NCI-H1105 treated with DMSO at 0.1 percent for 48 hours (cell line): ENCODE results near the gene ZC3HAV1.
"Not testable (repeated sequence)": the region's sequence is repeated elsewhere in the genome, so short reads cannot be mapped to it uniquely, and the experiment has no call there.

Source experiments
- DNase-seq: peaks from one replicate; lab custom pipeline; 2025; lab: John Stamatoyannopoulos, UW

ZC3HAV1 gene

DNA sequence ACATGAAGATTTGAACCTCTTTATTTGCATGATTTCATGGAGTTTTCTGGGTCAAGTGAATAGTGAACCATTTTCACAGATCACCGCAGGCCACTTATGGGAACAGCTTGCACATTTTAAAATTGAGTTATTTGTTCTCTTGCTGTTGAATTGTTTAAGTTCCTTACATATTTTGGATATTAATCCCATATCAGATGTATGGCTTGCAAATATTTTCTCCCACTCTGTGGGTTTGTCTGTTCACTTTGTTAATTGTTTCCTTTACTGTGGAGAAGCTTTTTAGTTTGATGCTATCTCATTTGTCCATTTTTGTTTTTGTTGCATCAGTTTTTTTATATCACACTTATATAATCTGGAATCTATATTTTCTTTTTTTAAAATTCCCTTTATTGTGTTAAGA, 59.6 kb downstream of the ZC3HAV1 start:
- DNase-seq: no peak

DNA sequence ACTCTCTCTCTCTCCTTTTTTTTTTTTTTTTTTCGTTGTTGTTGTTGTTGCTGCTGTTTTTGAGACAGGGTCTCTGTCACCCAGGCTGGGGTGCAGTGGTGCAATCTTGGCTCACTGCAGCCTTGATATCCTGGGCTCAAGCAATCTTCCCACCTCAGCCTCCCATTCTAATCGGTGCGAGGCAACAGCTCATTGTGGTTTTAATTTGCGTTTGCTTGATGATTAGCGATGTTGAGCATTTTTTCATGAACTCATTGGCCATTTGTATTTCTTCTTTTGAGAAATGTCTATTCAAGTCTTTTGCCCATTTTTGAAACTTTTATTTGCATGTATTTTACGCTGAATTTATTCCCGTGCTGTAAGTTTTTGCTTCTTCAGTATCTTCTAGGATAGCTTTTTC, 60.4 kb downstream of the ZC3HAV1 start:
- DNase-seq: no peak

DNA sequence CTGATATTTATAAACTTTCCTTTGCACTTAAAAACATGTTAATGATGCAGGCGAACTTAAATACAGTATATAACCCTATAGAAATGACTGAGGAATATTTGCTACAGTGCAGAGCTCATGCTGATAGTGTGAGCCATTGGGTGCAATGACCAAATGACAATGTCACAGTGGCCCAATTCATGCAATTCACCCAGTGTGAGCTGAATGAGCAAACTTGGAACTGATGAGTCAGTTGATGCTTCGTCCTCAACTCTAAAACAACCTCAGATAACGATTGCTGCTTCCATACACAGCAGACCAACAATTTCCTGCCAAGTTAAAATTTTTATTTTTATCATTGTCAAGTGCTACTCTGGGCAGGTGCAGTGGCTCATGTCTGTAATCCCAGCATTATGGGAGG, 61.5 kb downstream of the ZC3HAV1 start:
- DNase-seq: no peak

DNA sequence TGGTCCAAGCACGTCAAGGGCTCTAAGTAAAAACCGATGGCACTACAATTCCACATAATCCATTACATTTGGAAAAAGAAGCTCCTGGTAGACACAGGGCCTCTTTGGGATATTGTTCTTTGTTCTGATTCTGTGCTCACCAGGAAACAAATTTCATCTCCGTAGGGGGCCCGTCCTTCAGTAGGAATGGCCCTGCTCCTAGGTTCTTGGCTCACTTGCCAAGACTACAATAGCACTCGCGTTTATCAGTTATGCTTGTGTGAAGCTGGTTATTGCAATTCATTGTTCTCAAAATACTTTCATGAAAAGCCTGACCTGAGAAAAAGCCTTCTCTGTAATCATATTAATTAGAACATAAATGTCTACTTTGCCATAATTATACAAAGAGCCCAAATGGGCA, 63.4 kb downstream of the ZC3HAV1 start:
- DNase-seq: peak; percentile 95

DNA sequence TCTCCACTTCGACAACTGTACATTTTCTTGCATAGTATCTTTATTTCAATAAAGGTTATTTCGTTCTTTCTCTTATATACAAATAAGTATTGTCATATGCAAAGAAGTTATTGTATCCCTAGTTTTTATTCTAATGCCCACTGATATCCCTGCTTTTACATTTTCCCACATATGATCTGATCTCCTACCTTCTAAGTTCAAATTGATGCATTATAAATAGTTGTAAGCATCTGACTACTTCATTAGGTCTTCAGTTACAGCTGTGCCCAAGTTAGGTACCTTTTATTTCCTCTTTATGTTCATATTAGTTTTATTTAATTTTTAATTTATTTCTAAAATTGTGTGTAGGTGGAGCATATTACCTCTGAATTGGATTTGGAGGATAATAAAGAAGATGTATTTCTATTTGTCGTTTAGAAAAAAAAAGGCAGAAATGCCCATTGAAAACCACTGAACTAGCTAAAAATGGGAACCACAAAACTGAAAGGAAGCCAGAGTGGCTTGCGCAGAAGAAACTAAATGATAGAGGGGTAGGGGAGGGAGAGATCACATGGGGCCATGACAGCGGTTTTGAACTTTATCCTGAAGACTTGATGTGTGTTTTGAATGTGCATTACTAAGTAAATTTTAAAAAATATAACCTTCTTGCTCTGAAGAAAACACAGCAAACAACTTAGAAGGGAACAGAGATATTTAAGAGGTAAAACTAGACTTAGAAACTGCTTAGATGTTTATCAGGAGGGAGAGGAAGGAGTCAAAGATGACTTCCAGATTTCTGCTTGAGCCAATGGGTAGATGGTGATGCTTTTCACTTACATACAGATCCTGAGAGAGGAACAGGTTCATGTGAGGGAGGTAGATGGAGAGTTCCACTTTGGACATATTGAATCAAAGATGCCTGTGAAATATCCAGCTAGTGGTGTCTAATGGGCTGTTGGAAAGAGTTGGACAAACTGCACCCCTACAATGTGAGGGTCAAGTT, 64.4 kb downstream of the ZC3HAV1 start:
- no peak for DNase-seq

DNA sequence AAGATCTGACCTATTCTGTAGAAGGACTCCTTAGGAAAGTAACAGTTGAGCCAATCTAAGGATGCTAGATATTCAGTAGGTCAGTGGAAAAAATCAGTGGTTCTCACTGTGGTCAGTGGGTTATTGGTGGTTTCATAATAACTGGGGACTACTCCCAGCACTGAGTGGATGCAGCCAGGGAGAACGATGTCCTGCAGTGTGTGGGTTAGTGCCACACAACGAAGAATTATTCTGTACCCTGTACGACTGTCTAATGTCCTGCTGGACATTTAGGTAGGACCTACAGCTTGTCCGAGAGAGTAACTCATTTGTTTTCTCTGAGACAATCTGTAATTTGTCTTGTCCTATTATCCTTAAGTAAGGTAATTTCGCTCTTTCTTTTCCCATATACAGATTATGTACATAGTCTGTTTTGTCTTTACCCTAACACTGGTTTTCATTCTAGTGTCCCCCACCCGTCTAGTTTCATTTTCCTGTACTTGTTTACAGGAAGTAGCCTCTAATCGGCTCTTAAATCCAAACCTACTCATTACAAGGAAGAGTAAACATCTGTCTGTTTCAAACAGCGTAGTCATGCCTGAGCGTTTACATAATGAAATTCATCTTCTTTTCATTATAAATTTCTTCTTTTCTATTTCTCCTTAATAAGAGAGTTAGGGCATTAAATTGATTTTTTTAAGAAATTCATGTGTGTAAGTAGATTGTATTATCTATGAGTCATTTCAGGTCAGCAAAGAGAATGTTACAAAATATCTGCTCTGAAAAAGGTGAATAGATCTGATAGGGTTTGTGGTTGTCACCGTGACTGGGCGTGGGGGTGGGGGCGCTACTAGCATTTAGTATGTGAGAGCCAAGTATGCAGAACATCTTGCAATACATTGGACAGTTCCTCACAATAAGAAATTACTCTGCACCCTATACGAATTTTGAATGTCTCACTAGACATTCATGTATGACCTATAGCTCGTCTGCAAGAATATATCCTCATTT, 65.4 kb downstream of the ZC3HAV1 start:
- DNase-seq: peak; percentile 25

DNA sequence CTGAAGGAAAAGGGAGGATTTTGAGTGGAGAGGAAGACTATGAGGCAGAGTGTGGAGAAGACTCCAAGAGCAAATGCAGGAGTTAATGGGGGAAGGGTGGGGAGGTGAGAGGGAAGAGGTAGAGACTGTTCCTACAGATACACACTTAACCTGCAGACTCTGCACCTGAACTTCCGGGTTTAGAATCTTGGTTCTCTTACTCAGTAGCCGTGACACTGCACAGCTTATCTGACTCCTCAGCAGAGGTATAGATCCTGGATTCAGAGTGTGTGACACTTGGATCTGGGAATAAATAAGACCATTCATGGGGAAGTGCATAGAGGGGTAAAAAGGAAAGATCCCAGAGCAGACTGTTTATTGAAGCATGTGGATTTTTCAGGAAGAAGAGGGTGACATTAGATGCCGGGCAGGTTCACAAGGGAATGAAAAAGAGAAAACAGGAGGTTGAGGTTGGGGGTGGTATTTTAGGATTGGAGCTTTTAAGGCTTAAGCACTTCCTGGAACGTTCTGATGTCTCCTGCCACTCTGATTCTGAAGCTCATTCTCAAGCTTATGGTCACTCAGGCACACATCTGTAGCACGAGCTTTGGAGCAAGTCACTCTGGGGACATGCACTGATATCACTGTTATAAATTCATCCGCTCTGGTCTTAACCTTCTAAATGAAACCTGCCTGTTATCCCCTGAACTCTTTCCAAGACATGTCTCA, 68.0 kb downstream of the ZC3HAV1 start:
- DNase-seq: no peak

DNA sequence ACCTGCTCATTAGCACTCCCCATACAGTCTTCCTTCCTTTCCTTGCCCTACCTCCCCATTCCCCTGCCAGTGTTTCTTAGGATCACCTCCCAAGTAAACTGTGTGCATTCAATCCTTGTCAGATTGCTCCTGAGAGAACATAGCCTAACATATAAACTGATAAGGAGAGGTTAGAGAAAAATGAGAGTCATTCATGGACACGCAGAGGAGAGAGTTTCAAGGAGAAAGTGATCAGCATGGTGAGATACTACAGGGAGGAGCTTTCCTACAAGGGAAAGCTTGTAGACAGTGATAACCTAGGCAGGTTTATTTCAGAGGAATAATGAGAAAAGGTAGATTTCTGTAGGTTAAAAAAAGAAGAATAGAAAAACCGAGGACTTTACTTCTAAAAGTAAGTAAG, 70.8 kb downstream of the ZC3HAV1 start:
- DNase-seq: no peak

DNA sequence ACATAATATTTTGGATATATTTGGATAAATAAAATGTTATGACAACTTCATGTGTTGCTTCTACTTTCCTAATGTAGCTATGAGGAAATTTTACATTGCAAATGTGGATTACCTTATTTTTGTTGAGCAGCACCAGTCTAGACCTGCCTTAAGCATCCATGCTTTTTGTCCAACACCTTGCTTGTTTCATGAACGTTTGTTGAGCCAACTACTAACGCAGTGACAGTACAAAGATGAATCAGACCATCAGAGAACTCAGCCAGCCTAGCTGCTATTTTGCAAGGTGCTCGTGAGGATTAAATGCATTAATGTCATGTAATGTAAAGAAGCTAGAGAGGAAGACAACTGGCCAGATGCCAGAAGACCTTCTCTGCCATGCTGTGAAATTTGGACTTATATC, 72.6 kb downstream of the ZC3HAV1 start:
- DNase-seq: no peak

DNA sequence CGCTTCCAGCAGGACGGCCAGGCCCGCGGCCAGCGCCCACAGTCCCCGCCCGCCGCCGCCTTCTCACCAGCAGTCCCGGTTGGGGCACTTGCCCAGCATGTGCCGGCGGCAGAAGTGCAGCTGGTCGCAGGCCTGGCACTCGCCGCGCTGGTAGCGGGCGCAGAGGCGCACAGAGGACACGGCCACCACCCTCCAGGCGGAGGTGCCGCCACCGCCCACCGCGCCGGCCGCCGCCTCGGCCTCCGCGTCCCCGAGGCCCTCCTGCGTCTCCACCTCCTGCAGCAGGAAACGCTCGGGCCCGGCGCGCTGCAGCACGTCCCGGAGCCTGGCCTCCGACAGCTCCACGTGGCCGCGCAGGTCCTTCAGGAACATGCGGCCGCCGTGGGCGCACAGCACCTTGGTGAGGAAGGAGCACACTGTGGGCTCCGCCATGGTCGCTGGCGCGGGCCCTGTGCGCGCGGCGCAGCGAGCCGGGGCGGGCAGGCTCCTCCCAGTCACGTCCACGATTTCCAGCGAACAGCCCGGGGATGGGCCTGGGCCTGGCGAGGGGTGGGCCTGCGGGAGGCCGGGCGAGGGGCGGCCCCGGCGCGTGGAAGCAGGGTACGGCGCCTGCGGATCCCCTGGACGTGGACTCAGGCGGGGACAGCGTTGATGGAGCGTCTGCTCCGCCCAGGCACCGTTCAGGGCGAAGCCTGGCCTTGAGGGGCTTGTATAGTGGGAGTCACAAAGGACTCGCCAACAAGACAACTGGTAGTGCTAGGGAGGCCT, 73.8 kb downstream of the ZC3HAV1 start, which contains the start of gene ZC3HAV1L:
Gene ZC3HAV1L, minus strand, starts transcription at position 457 of the 768 bp plus-strand sequence. Its CDS starts 25 bp downstream, at position 432.
- DNase-seq: peak; percentile 57

DNA sequence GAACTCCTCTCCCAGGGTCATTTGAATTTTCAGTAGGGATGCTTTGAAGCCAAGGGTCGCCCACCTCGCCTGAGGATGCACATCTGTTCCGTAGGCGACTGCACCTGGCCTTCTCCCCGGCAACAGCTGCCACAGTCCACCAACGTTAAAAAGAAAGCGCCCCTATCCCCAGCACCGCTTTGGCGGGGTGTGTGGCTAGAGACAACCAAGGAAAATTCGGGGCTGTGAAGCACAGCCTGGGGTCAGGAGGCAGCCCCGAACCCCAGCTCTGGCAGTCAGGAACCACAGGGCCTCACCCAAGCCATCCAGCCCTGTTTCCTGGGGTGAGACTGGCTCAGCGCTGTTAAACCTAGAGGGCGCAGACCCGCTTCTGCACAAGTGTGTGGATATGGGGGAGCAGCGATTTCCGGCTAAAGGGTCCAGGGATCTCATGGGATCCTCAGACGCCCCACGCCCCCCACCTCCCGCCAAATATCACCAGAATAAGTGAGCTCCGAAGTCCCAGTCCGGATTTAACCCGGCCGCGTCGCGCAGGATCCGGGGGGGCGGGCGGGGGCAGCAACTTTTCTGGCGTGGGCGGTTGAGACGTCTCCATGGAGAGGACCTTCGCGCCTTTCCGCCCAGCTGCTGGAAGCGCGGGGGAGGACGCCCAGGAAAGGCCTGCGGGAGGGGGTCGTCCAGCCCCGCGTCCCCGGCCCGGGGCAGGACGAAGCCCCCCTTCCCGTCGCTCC, 74.5 kb downstream of the ZC3HAV1 start:
- DNase-seq: peak; percentile 33

DNA sequence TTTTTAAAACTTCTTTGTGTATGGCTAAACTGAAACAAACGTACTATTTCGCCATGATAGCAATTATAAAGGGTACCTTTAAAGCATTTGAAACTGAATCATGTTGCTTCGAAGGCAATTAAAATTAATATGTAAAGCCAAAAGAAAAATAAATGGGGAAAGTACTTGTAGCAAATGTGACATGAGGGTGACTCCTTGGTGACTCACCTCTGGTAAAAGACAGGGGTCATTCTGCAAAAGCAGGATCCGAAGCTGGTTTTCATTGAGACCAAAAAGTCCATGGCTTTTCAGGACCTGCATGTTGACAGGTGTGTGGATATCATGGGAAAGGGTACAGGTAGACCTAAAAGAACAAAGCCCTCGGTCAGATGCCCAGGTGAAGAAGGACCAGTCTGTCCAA, 75.2 kb downstream of the ZC3HAV1 start:
- no peak for DNase-seq

DNA sequence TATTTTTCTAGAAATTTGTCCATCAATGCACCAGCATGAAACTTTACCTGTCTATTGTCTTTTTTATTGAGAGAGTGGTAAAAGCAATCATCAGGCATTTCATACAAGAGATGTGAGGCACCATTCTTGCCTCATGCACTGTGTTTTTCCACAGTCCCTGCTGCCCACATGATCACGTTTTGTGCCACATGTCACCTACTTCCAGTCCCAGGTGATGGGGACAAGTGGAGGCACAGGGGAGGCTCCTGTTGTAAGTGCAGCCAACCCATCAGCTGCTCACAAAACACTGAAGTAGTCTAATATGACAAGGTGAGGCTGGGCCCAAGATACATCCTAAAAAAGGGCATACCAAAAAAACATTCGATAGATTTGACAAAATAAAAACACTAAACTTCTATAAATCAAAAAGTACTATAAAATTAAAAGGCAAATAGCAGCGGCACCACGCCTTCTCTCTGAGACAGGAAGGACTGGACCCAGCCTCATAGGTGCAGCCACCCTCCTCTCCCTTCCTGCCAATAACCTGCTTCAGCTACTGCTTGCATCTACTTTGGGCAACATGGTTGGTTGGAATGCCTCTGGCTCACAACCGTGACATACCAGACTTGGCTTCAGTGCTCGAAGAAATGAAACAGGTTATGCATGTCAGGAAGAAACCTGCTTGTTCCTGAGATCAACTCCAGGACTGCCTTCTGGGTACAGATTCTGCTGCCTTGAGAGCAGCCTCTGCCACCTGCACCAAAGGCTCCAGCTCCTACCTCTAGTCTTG, 76.0 kb downstream of the ZC3HAV1 start:
- DNase-seq: no peak

DNA sequence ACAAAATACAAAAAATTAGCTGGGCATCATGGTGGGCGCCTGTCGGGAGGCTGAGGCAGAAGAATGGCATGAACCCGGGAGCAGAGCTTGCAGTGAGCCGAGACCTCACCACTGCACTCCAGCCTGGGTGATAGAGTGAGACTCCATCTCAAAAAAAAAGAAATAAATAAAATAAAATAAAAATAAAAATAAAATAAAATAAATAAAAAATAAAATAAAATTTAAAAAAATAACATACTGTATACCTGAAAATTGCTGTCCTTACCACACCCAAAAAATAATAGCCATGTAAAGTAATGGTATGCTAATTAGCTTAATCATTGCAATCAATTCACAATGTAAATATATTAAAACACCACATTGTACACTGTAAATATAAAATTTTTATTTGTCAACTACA, 77.0 kb downstream of the ZC3HAV1 start:
- DNase-seq: no peak

DNA sequence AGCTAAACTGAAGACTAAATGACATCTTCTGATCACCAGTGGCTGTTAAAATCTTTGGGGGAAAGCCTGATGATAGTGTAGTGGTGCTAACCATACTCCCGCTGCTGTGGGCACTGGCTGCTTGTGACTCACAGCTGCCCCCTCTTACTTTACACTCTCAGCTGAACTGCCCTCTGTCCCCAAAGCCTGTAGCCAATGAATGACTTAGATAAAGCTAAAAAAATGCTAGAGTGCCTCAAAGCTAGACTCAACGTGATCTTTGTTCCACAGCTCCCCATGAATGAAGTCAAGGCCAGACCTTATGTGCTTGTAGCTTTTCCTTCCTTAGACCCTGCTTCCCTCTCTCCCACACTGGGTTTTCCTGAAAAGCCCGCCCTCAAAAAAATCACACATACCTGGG, 80.2 kb downstream of the ZC3HAV1 start:
- no peak for DNase-seq

DNA sequence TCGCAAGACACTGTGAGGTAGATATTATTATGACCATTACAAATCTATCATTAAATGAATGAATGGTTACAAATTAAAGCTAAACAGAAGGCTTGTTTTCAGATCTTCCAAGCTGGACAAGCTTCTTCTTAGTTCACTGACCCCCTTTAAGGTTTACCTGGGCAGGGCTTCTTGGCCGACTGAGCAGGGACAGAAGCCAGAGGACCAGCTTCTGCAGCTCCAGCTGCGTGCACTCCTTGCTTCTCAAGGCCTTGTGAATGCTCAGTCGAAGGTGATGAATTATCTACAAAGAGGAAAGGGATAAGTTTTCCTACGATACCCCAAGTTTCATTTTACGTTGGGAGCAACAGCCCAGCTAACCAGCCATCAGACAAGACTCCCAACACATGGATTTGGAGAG, 83.0 kb downstream of the ZC3HAV1 start:
- DNase-seq: no peak

DNA sequence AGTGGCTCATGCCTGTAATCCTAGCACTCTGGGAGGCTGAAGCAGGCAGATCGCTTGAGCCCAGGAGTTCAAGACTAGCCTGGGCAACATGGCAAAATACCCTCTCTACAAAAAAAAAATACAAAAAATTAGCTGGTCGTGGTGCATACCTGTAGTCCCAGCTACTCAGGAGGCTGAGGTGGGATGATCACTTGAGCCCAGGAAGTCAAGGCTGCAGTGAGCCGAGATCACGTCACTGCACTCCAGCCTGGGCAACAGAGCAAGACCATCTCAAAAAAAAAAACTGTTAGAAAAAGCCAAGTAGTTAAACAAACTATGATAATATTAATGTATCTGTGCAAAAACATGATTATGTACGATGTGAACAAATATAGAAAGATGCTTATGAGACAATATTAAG, 83.7 kb downstream of the ZC3HAV1 start:
- DNase-seq: not testable (repeated sequence)

DNA sequence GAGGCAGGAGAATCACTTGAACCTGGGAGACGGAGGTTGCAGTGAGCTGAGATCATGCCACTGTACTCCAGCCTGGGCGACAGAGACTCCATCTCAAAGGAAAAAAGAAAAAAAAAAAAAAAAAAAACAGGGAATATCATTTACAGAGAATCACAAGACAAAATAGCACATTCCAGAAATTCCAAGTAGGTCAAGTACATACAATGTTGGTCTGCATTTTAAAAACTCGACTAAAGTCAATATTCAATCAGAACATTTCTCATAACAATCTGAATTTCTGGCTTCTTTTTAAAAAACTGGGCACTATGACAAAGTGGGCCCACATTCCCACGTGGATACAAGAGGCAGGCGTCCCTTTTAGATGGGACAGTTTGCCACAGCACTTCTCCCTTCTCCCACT, 86.4 kb downstream of the ZC3HAV1 start:
- no peak for DNase-seq

DNA sequence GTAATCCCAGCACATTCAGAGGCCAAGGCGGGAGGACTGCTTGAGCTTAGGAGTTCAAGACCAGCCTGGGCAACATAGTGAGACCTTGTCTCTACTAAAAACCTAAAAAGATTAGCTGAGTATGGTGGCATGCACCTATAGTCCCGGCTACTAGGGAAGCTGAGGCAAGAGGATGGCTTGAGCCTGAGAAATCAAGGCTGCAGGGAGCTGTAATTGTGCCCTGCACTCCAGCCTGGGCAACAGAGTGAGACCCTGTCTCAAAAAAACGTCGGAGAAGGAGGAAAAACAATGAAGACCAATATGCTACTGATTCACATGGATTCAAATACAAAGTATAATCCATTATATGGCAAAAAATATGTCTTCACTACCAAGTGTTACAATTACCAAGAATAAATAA, 87.2 kb downstream of the ZC3HAV1 start:
- no peak for DNase-seq

DNA sequence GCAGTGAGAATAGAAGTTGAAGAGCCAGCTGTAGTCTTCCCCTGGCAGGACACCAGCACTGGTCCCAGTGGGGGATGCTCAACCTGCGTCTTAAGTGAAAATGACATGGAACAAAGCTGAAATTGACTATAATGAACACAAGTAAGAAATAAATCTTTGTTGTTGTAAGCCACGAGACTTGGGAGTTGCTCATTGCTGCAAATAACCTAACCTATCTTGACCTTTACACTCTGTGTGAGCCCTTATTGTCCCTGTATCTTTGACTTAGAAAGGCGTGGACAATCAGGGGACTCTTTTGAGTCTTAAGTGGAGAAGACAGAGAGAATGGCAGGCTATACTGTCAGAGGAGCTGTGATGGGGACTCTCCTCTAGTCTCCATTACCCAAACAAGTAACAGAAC, 90.6 kb downstream of the ZC3HAV1 start:
- DNase-seq: no peak
